Endothelial cell (in vitro differentiated cells): ENCODE results near the gene TRAPPC3L. TPM values are rescaled to one million over a fixed set of nuclear protein-coding genes. Genes with fewer than 3 reads are reported as not detected.

ENCODE experiments used
- DNase-seq: peaks from one replicate; pipeline ENCODE4 v3.0.0; 2021; ENCODE audit warnings: low spot score
- H3K27ac Mint-ChIP-seq: one replicate; pipeline ENCODE4 v1.8.0; 2021; ENCODE audit warnings: mixed read lengths, inconsistent platforms; ENCODE audit not compliant: unreplicated experiment
- H3K27me3 Mint-ChIP-seq: one replicate; pipeline ENCODE4 v1.8.0; 2021; ENCODE audit warnings: mild to moderate bottlenecking, moderate library complexity, mixed read lengths, inconsistent platforms; ENCODE audit not compliant: unreplicated experiment
- H3K36me3 Mint-ChIP-seq: one replicate; pipeline ENCODE4 v1.8.0; 2021; ENCODE audit warnings: mild to moderate bottlenecking, low read depth, mixed read lengths, inconsistent platforms; ENCODE audit not compliant: unreplicated experiment
- H3K4me1 Mint-ChIP-seq: one replicate; pipeline ENCODE4 v1.8.0; 2021; ENCODE audit warnings: mild to moderate bottlenecking, mixed read lengths, inconsistent platforms; ENCODE audit not compliant: unreplicated experiment
- H3K4me3 Mint-ChIP-seq: one replicate; pipeline ENCODE4 v1.8.0; 2021; ENCODE audit warnings: mild to moderate bottlenecking, mixed read lengths, inconsistent platforms; ENCODE audit not compliant: unreplicated experiment
- H3K9me3 Mint-ChIP-seq: one replicate; pipeline ENCODE4 v1.8.0; 2021; ENCODE audit warnings: mixed read lengths, inconsistent platforms; ENCODE audit not compliant: unreplicated experiment
- CTCF ChIP-seq: fragments of 200-600 bp; sonication (generic); IDR thresholded peaks from one replicate; pipeline ENCODE4 v1.5.0; 2021; ENCODE audit warnings: antibody characterized with exemption; ENCODE audit not compliant: unreplicated experiment
- long read RNA-seq: library from polyadenylated mRNA; unstranded; transcript quantifications from one replicate; pipeline ENCODE4 v2.0.0, GENCODE V29; 2020; ENCODE audit not compliant: unreplicated experiment
- total RNA-seq: library from RNA; stranded (reverse); fragmentation: NEBNext Ultra II Directional; extraction: Animal tissue kit (Norgen Biotek cat#: 25700); gene quantifications from one replicate; pipeline ENCODE4 v1.2.1, GENCODE V29; 2021; ENCODE audit not compliant: unreplicated experiment

Gene TRAPPC3L
- not detected for total RNA-seq
- long read RNA-seq, result 0 reads

GRCh38 chr6:116545651-116546050, at the start of gene TRAPPC3L:
Gene TRAPPC3L, minus strand, starts transcription at chr6:116545684. Its CDS starts 170 bp downstream, at chr6:116545514.
- Mint-ChIP-seq H3K36me3 (no peaks in the 10 kb centered on the region), H3K27ac (no peak within 1 kb of the TSS), H3K27me3 (no peaks in the 10 kb centered on the region), H3K9me3 (no peaks in the 10 kb centered on the region), H3K4me1 (peaks cover 3% of the 10 kb centered on the region), H3K4me3 (no peak within 1 kb of the TSS)
- no peak for DNase-seq
- no peak for TF ChIP-seq CTCF

- H3K9me3 Mint-ChIP-seq, result no peaks in the 10 kb centered on the region
- no peak overlapping the region for H3K4me3 Mint-ChIP-seq
- H3K27me3 Mint-ChIP-seq, result peaks cover 2% of the 10 kb centered on the region
- DNase-seq, result no peak
- H3K27ac Mint-ChIP-seq, result no peak overlapping the region
- H3K4me1 Mint-ChIP-seq, result no peaks in the 10 kb centered on the region
- no peak for TF ChIP-seq CTCF
- peaks cover 20% of the 10 kb centered on the region for H3K36me3 Mint-ChIP-seq
Observed at GRCh38 chr6:116595247-116595646, 49.8 kb upstream of the TRAPPC3L start.

- H3K4me3 Mint-ChIP-seq, result no peak overlapping the region
- H3K27me3 Mint-ChIP-seq, result no peaks in the 10 kb centered on the region
- peaks cover 9% of the 10 kb centered on the region for H3K36me3 Mint-ChIP-seq
- no peak for TF ChIP-seq CTCF
- H3K4me1 Mint-ChIP-seq, result peaks cover 11% of the 10 kb centered on the region
- no peak overlapping the region for H3K27ac Mint-ChIP-seq
- no peaks in the 10 kb centered on the region for H3K9me3 Mint-ChIP-seq
- no peak for DNase-seq
Observed at GRCh38 chr6:116586738-116587137, 41.3 kb upstream of the TRAPPC3L start.

GRCh38 chr6:116586276-116586675, 40.8 kb upstream of the TRAPPC3L start:
- no peak overlapping the region for H3K4me3 Mint-ChIP-seq
- H3K27ac Mint-ChIP-seq, result no peak overlapping the region
- no peak for TF ChIP-seq CTCF
- peaks cover 11% of the 10 kb centered on the region for H3K4me1 Mint-ChIP-seq
- H3K36me3 Mint-ChIP-seq, result peaks cover 6% of the 10 kb centered on the region
- no peaks in the 10 kb centered on the region for H3K9me3 Mint-ChIP-seq
- H3K27me3 Mint-ChIP-seq, result no peaks in the 10 kb centered on the region
- no peak for DNase-seq

- Mint-ChIP-seq H3K4me1 (no peaks in the 10 kb centered on the region), H3K9me3 (no peaks in the 10 kb centered on the region), H3K36me3 (no peaks in the 10 kb centered on the region), H3K27me3 (peaks cover 2% of the 10 kb centered on the region), H3K4me3 (no peak overlapping the region), H3K27ac (no peak overlapping the region)
- DNase-seq, result no peak
- TF ChIP-seq CTCF, result no peak
Observed at GRCh38 chr6:116580198-116580597, 34.7 kb upstream of the TRAPPC3L start.
